Fibroblast of skin of abdomen (primary cell): Measurements from ENCODE around the gene IL16.
"Not testable (repeated sequence)": the region's sequence is repeated elsewhere in the genome, so short reads cannot be mapped to it uniquely, and the experiment has no call there.

Experiments
- DNase-seq: peaks from one replicate; pipeline ENCODE4 v3.0.0-alpha.2; 2013

IL16 gene

DNA sequence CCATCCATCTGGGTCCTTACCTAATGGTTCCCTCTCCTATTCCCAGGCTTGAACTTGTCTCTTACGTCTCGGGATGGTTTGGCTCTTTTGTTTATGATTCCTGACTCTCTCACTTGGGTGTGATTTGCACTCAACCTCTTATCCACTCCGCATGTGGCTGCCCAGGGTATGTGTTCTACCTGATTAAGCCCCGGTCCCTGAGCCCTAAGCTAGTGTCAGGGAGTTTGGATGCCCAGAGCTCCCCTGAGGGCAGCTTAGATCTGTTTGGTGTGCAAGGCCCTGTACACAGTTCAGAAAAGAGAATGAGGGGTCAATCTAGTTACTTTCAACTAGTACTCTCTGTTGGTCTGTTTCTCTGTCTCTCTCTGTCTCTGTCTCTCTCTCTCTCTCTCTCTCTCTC lies 143.2 kb downstream of the IL16 start:
- no peak for DNase-seq

DNA sequence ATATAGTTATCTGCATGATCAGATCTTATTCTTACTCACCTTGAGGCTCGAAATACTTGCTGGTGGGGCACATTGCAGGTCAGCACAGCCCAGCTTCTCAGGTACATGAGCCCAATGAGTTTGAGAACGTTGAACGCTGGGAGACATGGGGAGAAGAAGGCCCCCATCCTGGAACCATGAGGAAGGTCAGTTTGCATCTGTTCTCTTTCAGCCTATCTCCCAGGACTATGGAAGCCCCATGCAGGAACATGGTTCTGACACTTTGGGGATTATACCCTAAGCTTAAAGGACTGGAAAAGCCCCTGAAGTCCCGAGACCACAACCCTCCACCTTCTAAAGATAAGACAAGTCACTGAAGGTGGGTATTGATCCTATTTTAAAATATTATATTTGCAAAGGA lies 144.7 kb downstream of the IL16 start:
- DNase-seq: no peak

DNA sequence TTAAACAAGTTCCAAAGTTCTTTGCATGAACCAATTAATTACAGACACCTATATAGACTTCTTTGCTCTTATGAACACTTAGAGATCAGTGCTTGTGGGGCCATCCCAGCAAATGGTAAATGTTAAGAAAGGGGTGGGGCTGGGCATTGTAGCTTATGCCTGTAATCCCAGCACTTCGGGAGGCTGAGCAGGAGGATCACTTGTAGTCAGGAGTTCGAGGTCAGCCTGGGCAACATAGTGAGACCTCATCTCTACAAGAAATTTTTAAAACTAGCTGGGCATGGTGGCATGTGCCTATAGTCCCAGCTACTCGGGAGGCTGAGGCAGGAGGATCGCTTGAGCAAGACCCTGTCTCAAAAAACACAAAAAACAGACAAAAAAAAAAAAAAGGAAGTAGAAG lies 146.7 kb downstream of the IL16 start:
- DNase-seq: no peak

DNA sequence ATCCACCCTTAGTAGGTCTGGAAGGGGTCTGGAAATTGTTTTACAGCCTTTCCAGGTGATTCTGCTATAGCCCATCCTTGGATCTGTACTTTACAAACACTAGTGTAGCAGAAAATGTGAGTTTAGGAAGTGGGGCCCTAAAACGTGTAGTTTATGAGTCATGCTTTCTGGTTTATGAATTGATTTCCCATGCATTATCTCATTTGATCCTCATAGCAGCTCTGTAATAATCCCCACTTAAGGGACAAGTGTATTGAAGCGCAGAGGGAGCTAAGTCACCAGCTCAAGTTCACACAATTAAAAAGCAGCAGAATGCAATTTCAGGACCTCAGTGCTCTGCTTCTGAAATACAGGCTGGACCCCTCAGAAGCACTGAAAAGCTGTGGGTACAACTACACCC lies 149.9 kb downstream of the IL16 start:
- no peak for DNase-seq

DNA sequence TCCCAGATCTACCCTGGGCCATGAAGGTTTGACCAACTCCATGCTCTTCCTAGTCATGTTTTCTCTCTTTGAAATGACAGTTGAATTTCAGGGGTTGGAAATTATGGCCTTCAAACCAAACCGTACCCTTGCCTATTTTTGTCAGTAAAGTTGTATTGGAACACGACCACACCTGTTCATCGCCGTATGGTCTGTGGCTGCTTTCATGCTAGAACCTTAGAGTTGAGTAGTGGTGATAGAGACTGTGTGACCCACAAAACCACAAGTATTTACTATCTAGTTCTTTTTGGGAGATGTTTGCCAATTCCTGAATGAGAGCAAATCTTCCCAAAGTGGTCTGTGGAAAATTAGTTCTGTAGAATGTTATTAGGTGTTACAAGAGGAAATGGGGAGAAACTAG lies 151.2 kb downstream of the IL16 start:
- DNase-seq: no peak

DNA sequence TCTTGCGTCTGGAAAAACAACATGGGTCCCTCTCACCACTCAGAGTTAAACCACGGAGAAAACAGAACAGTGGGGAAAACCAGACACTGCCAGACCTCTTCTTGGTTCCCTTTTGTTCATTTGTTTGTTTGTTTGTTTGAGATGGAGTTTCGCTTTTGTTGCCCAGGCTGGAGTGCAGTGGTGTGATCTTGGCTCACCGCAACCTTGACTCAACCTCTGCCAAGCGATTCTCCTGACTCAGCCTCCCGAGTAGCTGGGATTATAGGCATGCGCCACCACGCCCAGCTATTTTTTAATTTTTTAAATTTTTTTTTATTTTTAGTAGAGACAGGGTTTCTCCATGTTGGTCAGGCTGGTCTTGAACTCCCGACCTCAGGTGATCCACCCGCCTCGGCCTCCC lies 152.0 kb downstream of the IL16 start:
- not testable (repeated sequence) for DNase-seq

DNA sequence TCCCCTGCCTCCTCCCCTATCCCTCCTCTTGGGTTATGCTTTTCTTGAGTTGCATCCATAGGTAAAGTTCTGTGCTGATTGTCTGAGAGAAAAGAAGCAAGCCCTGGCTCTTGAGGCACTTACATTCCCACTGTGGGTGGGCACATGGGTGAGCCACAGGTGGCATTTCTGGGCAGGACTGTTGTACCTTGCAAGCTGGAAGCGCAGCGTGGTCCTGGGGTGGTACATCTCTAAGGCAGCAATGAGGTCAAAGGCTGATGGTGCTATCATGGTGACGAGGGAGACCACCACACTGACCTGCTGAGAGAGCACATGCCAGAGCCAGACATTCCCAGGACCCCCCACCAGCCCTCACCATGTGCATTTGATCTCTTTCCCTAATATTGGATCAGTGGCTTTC lies 152.6 kb downstream of the IL16 start:
- no peak for DNase-seq

DNA sequence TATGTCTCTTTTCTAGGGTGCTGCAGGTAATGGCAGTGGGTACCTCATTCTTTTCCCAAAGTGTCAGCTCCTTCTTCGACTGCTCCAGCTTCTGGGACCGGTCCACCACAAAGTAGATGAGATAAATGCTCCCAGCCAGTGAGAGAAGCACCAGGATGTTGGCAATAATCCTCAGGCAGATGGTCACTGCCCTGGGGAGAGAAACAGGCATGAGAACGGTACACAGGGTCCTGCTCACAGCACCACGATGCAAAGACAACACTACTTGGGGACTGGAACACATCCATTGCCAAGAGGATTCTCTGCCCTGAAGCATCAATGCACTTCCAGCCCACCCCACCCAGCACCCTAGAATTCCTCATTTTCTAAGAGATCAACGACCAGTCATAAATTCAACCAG lies 155.0 kb downstream of the IL16 start:
- DNase-seq: no peak

DNA sequence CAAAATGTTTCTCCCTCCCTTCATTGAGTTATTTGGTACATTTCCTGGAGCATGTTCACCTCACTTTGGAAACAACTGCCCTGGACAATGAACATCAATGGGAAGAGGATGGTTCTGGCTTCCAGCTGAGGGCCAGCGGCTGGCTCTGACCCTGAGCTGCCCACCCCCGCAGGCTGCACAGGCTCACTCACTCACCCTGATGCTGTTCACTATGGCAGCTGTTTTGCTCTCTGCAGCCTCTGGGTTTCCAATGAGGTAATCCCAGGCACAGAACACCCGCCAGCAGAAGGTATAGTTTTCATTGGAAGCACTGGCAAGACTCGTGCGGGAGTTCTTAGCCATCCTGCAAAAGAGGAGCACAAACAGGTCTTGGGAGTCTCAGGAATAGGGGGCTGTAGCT lies 159.6 kb downstream of the IL16 start:
- no peak for DNase-seq

DNA sequence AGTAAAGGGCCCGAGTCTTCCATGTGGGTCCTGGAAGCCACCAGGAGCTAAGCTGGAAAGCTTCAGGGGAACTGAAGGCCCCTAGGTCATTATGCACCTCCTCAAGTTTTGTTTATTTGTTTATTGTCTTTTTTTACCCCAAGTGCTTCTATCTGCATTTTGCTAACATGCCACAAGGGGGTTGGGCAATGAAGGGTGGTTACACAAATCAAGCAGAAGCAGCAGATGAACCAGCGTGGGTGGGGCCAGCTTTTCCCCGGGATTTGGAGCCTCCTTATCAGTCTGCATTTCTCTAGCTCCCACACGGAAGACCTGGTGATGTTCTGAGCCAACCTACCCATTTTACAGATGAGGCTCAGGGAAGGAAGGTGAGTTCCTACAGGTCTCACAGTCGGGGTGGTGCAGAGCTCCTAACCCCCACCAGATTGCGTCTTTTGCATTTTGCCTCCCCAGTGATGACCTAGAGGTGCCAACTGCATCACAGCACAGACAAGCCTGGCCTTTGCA lies 160.6 kb downstream of the IL16 start:
- no peak for DNase-seq

DNA sequence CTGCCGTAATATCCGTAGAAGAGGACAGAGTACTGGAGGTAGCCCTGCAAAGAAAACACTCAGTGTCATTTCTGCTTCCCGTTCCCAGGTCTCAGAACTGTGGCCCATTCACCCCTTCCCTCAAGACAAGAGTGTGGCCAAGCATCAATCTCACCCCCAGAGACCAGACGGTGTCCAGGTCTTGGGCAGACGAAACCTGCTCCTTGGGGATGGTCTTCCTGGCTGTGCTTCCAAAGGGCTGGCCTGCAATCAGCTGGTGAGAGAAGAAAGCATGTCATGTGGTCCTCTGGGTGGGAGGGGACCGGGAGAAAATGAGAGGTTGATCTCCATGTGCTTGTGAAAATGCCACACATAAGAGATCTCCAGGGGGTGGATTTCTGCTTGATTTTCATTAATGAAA lies 161.6 kb downstream of the IL16 start:
- no peak for DNase-seq

DNA sequence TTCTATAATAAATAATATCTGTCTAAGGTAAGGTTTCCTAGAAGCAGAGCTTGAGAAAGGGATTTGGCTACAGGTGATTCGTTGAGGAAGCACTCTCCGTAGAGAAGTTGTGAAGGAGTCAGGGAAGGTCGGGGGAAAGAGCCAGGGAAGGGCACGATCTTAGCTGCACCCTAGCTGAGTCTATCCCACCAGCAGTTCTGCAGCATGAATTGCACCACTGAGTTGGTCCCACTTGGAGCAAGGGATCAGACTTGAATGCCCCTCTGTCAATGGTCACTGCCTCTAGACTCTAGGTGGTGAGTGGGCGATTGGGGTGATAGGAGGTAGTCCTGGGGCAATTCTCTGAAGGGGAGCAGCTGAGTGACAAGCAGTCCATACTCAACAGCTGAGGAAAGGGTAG lies 163.8 kb downstream of the IL16 start:
- DNase-seq: no peak

DNA sequence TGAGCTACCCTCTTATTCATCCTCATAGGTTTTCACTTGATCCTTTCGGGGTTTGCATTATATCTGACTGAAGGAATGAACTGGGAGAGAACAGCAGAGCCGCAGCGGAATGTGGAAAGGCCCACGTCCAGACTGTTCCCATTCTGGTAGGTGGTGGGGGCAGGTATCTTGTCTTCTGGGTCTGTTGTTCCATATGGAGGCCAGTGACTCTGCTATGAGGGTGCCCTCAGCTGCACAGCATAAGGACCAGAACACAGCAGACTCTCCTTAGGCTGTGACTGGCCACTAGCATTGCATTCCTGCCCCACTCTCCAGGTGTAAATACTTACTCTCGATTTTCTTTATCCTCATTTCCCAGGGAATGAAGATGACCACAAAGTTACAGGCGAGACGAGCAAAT lies 165.2 kb downstream of the IL16 start:
- no peak for DNase-seq

DNA sequence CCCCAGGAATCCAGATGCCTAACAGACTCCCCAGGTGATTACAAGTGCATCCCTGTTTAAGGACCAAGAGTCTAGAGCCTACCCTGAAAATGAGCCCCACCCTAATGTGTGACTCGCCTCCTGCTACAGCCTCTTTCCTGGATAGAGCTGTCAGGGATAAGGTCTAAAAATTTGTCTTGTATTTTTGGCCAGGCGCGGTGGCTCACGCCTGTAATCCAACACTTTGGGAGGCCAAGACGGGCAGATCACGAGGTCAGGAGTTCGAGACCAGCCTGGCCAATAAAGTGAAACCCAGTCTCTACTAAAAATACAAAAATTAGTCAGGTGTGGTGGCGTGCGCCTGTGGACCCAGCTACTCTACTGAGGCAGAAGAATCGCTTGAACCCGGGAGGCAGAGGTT lies 166.1 kb downstream of the IL16 start:
- DNase-seq: no peak

DNA sequence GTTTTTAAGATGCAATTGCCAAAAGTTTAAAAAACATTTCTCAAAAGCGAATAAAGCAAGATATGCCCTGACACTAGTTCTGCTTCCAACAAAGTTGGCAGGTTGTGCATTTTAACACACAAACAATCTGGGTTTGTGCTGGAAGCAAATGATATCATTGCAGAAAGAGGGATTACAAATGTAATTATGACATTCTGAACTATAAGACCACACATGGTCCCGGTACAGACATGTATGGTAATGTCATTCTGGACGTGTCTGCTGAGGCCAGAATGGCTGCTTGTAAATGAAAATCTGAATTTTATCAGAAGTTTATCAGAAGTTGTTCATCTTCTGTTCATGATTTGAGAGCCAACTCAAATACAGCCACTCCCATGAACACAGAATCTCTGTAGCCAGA lies 166.6 kb downstream of the IL16 start:
- no peak for DNase-seq
